ENCODE measurements around the gene NPEPPS. TPM values are rescaled to one million over a fixed set of nuclear protein-coding genes. Genes with fewer than 3 reads are reported as not detected.

NPEPPS gene
- total and polyA plus RNA-seq, 2 of the 13 experiments (the other 11 are each of a cell fraction or from before 2014, with no cell fraction given): 53.5 to 127 TPM

- DNase-seq (ENCODE audit: low spot score) (no peak), ATAC-seq (no peak), FAIRE-seq (no peak)
- Histone ChIP-seq H3K9me3 (ENCODE audit: low read length) (no peaks in the 10 kb centered on the region), H3K4me3 (replicated peaks in 1 of 3; ENCODE audit: insufficient read depth in 1 of 3, low read depth in 2 of 3, low read length in 3 of 3) (no peak overlapping the region), H4K20me1 (ENCODE audit: insufficient read depth, low read length) (peaks cover 11% of the 10 kb centered on the region), H3K36me3 (replicated peaks in 1 of 2; ENCODE audit: control insufficient read depth in 1 of 2, insufficient read depth in 2 of 2, low read length in 2 of 2) (peaks cover 43 to 92% of the 10 kb centered on the region in 2 experiments), H3K27ac (ENCODE audit: extremely low read length, insufficient read depth, low read length) (no peak overlapping the region), H3K9ac (ENCODE audit: insufficient read depth, low read depth, low read length) (no peak overlapping the region), H3K27me3 (ENCODE audit: control insufficient read depth in 1 of 2, insufficient read depth in 2 of 2, low read length in 2 of 2) (no peaks in the 10 kb centered on the region), H3K79me2 (ENCODE audit: insufficient read depth, low read length) (no peaks in the 10 kb centered on the region), H2AFZ (ENCODE audit: low read length) (no peak overlapping the region), H3K4me1 (ENCODE audit: insufficient read depth, low read length) (no peaks in the 10 kb centered on the region), H3K4me2 (ENCODE audit: low read depth, low read length) (no peak overlapping the region)
- BruUV-seq (replicated peaks): no TSS peak
- ChIA-PET CTCF (ENCODE audit: low intra/inter-chr PET ratio, low total read pairs) (no interaction called here), POLR2A (no interaction called here)
- in situ Hi-C loops (cut with HindIII; ENCODE audit: extremely low pct_ligation_motif_present, low pct_unique_long_range_greater_than_20kb) (no loop called here), intact Hi-C loops (cut with micrococcal nuclease; ENCODE audit: unreplicated experiment) (no loop called here)
- 95% methylated on average over 4 of the region's 4 CpGs for WGBS (ENCODE audit: low lambda C conversion rate)
- TF ChIP-seq ZNF10 (CRISPR knock-in tag; IDR thresholded peaks at IDR 0.05; ENCODE audit: borderline replicate concordance, low read depth): no peak
- no peak for TF ChIP-seq ZNF746 (CRISPR knock-in tag; IDR thresholded peaks at IDR 0.05)
- TF ChIP-seq RAD21 (CRISPR knock-in tag; IDR thresholded peaks at IDR 0.05): no peak
- TF ChIP-seq ATF5 (CRISPR knock-in tag; IDR thresholded peaks at IDR 0.05; ENCODE audit: low read depth): no peak
- no peak for TF ChIP-seq RXRA (CRISPR knock-in tag; IDR thresholded peaks at IDR 0.05)
- TF ChIP-seq ARHGAP35 (CRISPR knock-in tag; IDR thresholded peaks at IDR 0.05; ENCODE audit: borderline replicate concordance): no peak
- TF ChIP-seq ELF1 (CRISPR knock-in tag; IDR thresholded peaks at IDR 0.05): no peak
- no peak for TF ChIP-seq PATZ1 (CRISPR knock-in tag; IDR thresholded peaks at IDR 0.05)
- no peak for TF ChIP-seq ZNF282 (IDR thresholded peaks at IDR 0.05; ENCODE audit: partially characterized antibody)
- TF ChIP-seq ZNF205 (CRISPR knock-in tag; IDR thresholded peaks at IDR 0.05): no peak
- no peak for TF ChIP-seq ZNF841 (CRISPR knock-in tag; IDR thresholded peaks at IDR 0.05; ENCODE audit: borderline replicate concordance)
- TF ChIP-seq, protein P1, sequence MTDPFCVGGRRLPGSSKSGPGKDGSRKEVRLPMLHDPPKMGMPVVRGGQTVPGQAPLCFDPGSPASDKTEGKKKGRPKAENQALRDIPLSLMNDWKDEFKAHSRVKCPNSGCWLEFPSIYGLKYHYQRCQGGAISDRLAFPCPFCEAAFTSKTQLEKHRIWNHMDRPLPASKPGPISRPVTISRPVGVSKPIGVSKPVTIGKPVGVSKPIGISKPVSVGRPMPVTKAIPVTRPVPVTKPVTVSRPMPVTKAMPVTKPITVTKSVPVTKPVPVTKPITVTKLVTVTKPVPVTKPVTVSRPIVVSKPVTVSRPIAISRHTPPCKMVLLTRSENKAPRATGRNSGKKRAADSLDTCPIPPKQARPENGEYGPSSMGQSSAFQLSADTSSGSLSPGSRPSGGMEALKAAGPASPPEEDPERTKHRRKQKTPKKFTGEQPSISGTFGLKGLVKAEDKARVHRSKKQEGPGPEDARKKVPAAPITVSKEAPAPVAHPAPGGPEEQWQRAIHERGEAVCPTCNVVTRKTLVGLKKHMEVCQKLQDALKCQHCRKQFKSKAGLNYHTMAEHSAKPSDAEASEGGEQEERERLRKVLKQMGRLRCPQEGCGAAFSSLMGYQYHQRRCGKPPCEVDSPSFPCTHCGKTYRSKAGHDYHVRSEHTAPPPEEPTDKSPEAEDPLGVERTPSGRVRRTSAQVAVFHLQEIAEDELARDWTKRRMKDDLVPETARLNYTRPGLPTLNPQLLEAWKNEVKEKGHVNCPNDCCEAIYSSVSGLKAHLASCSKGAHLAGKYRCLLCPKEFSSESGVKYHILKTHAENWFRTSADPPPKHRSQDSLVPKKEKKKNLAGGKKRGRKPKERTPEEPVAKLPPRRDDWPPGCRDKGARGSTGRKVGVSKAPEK (CRISPR knock-in tag; IDR thresholded peaks at IDR 0.05; ENCODE audit: borderline replicate concordance): no peak
- TF ChIP-seq PAX8 (CRISPR knock-in tag; IDR thresholded peaks at IDR 0.05; ENCODE audit: borderline replicate concordance): no peak
- TF ChIP-seq ESRRA (CRISPR knock-in tag; IDR thresholded peaks at IDR 0.05; ENCODE audit: low read depth): no peak
- TF ChIP-seq ZNF343 (CRISPR knock-in tag; IDR thresholded peaks at IDR 0.05): no peak
- no peak for TF ChIP-seq TSC22D2 (CRISPR knock-in tag; IDR thresholded peaks at IDR 0.05; ENCODE audit: borderline replicate concordance)
- TF ChIP-seq STAT5B (CRISPR knock-in tag; IDR thresholded peaks at IDR 0.05): no peak
- no peak for TF ChIP-seq RORA (CRISPR knock-in tag; IDR thresholded peaks at IDR 0.05)
- no peak for TF ChIP-seq RBM22 (optimal IDR thresholded peaks at IDR 0.05; ENCODE audit: low read length)
Observed at GRCh38 chr17:47669081-47669480, 138.2 kb downstream of the NPEPPS start.
